Measurements from ENCODE around the gene MSMB. TPM values are rescaled to one million over a fixed set of nuclear protein-coding genes. Genes with fewer than 3 reads are reported as not detected.

MSMB gene
- total and polyA plus RNA-seq, 9 of the 15 experiments (the other 6 are each of a cell fraction or from before 2014, with no cell fraction given), result 0.21 to 0.60 TPM; not detected in 7

- TF ChIP-seq PTBP1 (IDR thresholded peaks at IDR 0.05; ENCODE audit: low read depth, low read length) (no peak), SRSF7 (optimal IDR thresholded peaks at IDR 0.05; ENCODE audit: low read depth, low read length) (no peak), GTF2E2 (tag; IDR thresholded peaks at IDR 0.05) (no peak), CGGBP1 (CRISPR knock-in tag; IDR thresholded peaks at IDR 0.05) (no peak), LEF1 (IDR thresholded peaks at IDR 0.05) (peak; percentile 99), LARP7 (IDR thresholded peaks at IDR 0.05) (no peak), ZNF778 (CRISPR knock-in tag; IDR thresholded peaks at IDR 0.05) (no peak), ATF6 (CRISPR knock-in tag; IDR thresholded peaks at IDR 0.05) (no peak), ZNF668 (CRISPR knock-in tag; IDR thresholded peaks at IDR 0.05) (peak; percentile 8; the same call in 1 of the 2 replicates), ZNF239 (CRISPR knock-in tag; IDR thresholded peaks at IDR 0.05) (peak; percentile 79), ZNF764 (CRISPR knock-in tag; IDR thresholded peaks at IDR 0.05; ENCODE audit: low read depth) (no peak), RCOR1 (IDR thresholded peaks at IDR 0.05; ENCODE audit: borderline replicate concordance in 1 of 2, low read depth in 2 of 2, low read length in 2 of 2) (peak; percentile 92 to 98; a peak in 3 of 4 replicates), KAT2B (IDR thresholded peaks at IDR 0.05; ENCODE audit: low read depth, low read length) (no peak), HNRNPUL1 (IDR thresholded peaks at IDR 0.05; ENCODE audit: low read length) (no peak), MAFG (tag; conservative IDR thresholded peaks at IDR 0.05) (peak; percentile 52), STAT6 (CRISPR knock-in tag; IDR thresholded peaks at IDR 0.05) (no peak), SAP30 (IDR thresholded peaks at IDR 0.05; ENCODE audit: borderline replicate concordance, insufficient read depth, low read depth, low read length, poor library complexity, severe bottlenecking) (peak; percentile 59), MECOM (CRISPR knock-in tag; IDR thresholded peaks at IDR 0.05) (peak; percentile 66), SMAD4 (CRISPR knock-in tag; conservative IDR thresholded peaks at IDR 0.05) (peak; percentile 98), MBD1 (CRISPR knock-in tag; IDR thresholded peaks at IDR 0.05) (no peak), CHD4 (IDR thresholded peaks at IDR 0.05; ENCODE audit: insufficient read depth, insufficient replicate concordance, low read depth, low read length, poor library complexity, severe bottlenecking) (no peak)
- TF ChIP-seq, protein P1, sequence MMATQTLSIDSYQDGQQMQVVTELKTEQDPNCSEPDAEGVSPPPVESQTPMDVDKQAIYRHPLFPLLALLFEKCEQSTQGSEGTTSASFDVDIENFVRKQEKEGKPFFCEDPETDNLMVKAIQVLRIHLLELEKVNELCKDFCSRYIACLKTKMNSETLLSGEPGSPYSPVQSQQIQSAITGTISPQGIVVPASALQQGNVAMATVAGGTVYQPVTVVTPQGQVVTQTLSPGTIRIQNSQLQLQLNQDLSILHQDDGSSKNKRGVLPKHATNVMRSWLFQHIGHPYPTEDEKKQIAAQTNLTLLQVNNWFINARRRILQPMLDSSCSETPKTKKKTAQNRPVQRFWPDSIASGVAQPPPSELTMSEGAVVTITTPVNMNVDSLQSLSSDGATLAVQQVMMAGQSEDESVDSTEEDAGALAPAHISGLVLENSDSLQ (IDR thresholded peaks at IDR 0.05), result peak; percentile 98
Measured at GRCh38 chr10:46001187-46001756, 44.8 kb downstream of the MSMB start (continued).
